ENCODE results near the gene IL1RAPL2. TPM values are rescaled to one million over a fixed set of nuclear protein-coding genes. Genes with fewer than 3 reads are reported as not detected.

Gene IL1RAPL2
- total and polyA plus RNA-seq, 10 of the 15 experiments (the other 5 are each of a cell fraction or from before 2014, with no cell fraction given): 0.19 TPM; not detected in 9

- TF ChIP-seq ELK1 (IDR thresholded peaks at IDR 0.05; ENCODE audit: low read depth, low read length) (no peak), STAT3 (IDR thresholded peaks at IDR 0.05; ENCODE audit: low read depth, low read length) (no peak), RELA (IDR thresholded peaks at IDR 0.05; ENCODE audit: borderline replicate concordance, partially characterized antibody) (no peak), JUNB (IDR thresholded peaks at IDR 0.05) (no peak), ZBTB40 (IDR thresholded peaks at IDR 0.05; ENCODE audit: borderline replicate concordance) (no peak), ATF7 (IDR thresholded peaks at IDR 0.05; ENCODE audit: low read depth) (no peak), NR2C2 (IDR thresholded peaks at IDR 0.05; ENCODE audit: borderline replicate concordance, control insufficient read depth, insufficient read length, low read depth) (no peak), SIX5 (IDR thresholded peaks at IDR 0.05; ENCODE audit: low read depth, low read length, severe bottlenecking) (no peak), CREB1 (IDR thresholded peaks at IDR 0.05; ENCODE audit: low read depth) (no peak), RAD21 (IDR thresholded peaks at IDR 0.05; ENCODE audit: insufficient read depth, low read depth, low read length) (no peak), ATF3 (IDR thresholded peaks at IDR 0.05; ENCODE audit: borderline replicate concordance, extremely low read depth, low read depth, low read length) (no peak), YBX1 (IDR thresholded peaks at IDR 0.05) (no peak), CUX1 (IDR thresholded peaks at IDR 0.05; ENCODE audit: insufficient replicate concordance, low read depth, low read length) (no peak)
- no peaks in the 10 kb centered on the region for H3K79me2 ChIP-seq (ENCODE audit: control insufficient read depth, insufficient read depth, low read length)
- intact Hi-C loops (cut with micrococcal nuclease; ENCODE audit: unreplicated experiment): no loop called here
- no peaks in the 10 kb centered on the region for H3K9me3 ChIP-seq (replicated peaks; ENCODE audit: control insufficient read depth, insufficient read depth, low read length)
- H4K20me1 ChIP-seq (ENCODE audit: control insufficient read depth, insufficient read depth): no peaks in the 10 kb centered on the region
- H3K36me3 ChIP-seq (ENCODE audit: control insufficient read depth in 2 of 2, insufficient read depth in 2 of 2, low read length in 1 of 2): no peaks in the 10 kb centered on the region
- ChIA-PET POLR2A (no interaction called here), SMC1A (ENCODE audit: uncharacterized antibody, unreplicated experiment) (no interaction called here), RAD21 (ENCODE audit: unreplicated experiment) (no interaction called here), CTCF (no interaction called here)
- no peak for FAIRE-seq
- no peak overlapping the region for H3K9ac ChIP-seq (ENCODE audit: control insufficient read depth, insufficient read depth, low read length)
- ATAC-seq: no peak
- H3K4me2 ChIP-seq (ENCODE audit: control insufficient read depth, insufficient read depth): no peak overlapping the region
- H3K27ac ChIP-seq (ENCODE audit: control insufficient read depth, insufficient read depth): no peak overlapping the region
- in situ Hi-C loops (cut with MboI): no loop called here
- no peaks in the 10 kb centered on the region for H3K27me3 ChIP-seq (replicated peaks in 1 of 2; ENCODE audit: control insufficient read depth in 2 of 2, insufficient read depth in 2 of 2, low read length in 1 of 2)
- no TSS peak for BruUV-seq (replicated peaks)
- no peak for DNase-seq (ENCODE audit: low read depth, low spot score)
- no peaks in the 10 kb centered on the region for H3K4me1 ChIP-seq (ENCODE audit: control insufficient read depth, insufficient read depth, low read length)
- no peak overlapping the region for H3K4me3 ChIP-seq
- 0% methylated on average over 1 of the region's 1 CpG for WGBS (ENCODE audit: insufficient coverage, insufficient replicate concordance, low lambda C conversion rate, missing lambda C conversion rate)
- H2AFZ ChIP-seq (ENCODE audit: control insufficient read depth, low read depth, low read length): no peak overlapping the region
These were observed 55.8 kb downstream of the IL1RAPL2 start for GRCh38 chrX:104621781-104622180.
